HG03378 (cell line): ENCODE results near the gene ABCE1.

Source experiments
- ATAC-seq: cut with Tn5 transposase; IDR thresholded peaks from one replicate; pipeline ENCODE4 v1.9.1; 2021; ENCODE audit warnings: mild to moderate bottlenecking, moderate library complexity; ENCODE audit not compliant: unreplicated experiment

Gene ABCE1

DNA sequence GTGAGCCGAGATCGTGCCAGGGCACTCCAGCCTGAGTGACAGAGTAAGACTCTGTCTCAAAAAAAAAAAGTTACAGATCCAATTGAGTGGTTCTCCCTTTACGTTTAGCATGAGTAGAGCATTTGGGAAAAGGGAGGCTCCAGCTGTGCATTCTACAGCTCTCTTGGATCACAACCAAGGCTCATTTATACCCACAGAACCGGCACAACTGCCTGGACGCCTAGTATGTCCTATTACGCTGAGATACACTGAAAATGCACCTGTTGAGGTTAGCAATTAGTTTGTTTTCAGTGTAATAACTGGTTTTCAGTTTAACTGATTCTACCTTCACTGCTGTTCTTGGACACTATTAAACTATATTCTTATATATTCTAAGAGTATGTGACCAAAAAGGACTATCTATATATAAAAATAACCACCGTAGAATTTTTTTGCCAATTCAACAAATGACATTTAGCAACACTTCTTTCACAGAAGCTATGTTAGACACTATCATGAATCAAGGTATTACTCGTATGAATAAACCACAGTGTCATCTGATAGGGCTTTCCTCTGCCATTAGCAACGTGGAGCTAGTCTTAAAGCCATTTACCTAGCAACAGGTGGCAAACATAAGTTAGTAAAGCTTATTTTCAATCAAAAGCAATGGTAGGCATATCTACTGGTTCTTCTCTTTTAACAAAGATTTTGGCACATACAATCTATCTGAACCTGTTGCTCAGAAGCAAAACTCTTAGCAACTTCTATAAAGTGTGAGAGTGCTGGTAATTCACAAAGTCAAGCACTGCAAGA, 78.7 kb downstream of the ABCE1 start:
- ATAC-seq = no peak

DNA sequence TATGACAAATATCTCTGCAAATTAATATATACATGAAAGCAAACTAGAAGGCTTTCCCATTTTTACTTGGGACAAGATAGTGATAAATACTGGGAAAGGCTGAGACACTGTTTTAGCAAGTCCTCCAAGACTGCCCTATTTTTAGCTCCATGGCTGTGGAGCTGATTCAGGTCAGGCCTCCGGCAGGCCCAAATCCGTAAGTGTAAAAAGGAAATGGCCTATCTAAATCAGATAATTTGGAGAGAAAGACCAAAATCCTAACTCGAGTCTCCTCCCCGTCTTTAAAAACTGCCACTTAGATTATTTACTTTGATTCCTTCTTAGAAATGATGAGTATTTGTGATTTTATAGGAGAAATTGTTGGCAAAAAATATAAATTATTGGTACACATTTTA, 79.4 kb downstream of the ABCE1 start:
- ATAC-seq = no peak

DNA sequence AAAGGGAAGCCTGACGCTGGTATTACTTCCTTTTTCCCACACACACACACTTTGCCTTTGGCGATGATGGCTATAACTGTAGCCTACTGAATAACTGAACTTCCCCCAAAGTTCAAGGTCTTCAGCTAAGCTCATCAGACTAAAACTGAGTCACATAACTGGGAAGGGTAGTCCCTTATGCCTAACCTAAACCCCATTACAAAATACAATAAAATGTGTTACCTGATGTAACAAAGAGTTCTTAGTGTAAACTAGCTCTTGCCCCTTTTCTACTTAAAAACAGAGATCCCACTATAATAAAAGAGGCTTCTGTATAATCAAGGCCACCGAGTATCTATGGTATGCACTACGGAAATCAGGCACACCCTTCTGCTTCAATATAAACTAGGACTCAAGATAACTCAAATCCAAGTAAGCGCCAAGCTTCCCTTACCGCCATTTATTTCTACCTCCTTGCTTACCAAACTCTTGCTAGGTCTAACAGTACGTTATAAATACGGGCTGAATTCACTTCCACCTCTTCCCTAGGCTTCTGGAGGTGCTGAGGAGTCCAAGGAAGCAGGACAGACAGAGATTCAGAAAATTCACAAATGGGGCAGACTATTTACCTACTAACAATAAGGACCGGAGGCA, 79.9 kb downstream of the ABCE1 start:
- ATAC-seq = no peak

DNA sequence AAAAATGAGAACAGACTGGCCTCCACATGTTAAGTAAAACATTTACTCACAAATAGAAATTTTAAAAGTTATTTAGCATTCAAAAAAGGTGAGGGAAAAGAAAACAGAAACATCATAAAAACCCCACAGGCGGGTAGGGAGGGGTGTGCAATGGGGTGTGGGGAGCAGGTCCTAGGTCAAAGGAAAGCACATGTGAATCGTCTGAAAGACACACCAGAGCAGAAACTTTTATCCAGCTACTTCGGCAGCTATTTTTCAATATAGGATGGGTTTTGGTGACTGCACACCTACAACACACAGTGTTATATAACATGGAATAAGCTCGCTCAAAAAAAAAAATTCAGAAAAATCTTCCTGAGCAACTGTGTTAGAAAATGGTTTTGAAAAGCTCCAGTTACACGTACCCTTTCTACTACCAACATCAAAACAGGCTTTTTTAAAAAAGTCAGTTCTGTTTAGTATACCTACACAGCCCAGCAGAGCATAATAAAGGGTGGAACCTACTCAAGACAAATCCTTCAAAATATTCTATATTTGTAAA, 80.7 kb downstream of the ABCE1 start:
- ATAC-seq = no peak
